GM19238 (cell line): ENCODE results near the gene KIT.

Experiments used
- DNase-seq: peaks from one replicate; pipeline ENCODE4 v3.0.0; 2011; ENCODE audit warnings: low spot score; ENCODE audit not compliant: insufficient read length

The KIT gene

GRCh38 chr4:54660591-54660990 is 2.8 kb downstream of the KIT start:
- no peak for DNase-seq

- DNase-seq: no peak
Observed at GRCh38 chr4:54661169-54661568, 3.4 kb downstream of the KIT start.

GRCh38 chr4:54661686-54662085 is 3.9 kb downstream of the KIT start:
- DNase-seq: no peak

- DNase-seq: no peak
Observed at GRCh38 chr4:54662123-54662522, 4.4 kb downstream of the KIT start.

GRCh38 chr4:54662901-54663585 is 5.3 kb downstream of the KIT start:
- no peak for DNase-seq

GRCh38 chr4:54664400-54664799 is 6.6 kb downstream of the KIT start:
- no peak for DNase-seq

- DNase-seq: no peak
Observed at GRCh38 chr4:54668014-54668611, 10.4 kb downstream of the KIT start.

- DNase-seq: no peak
Observed at GRCh38 chr4:54669831-54670230, 12.1 kb downstream of the KIT start.

- no peak for DNase-seq
Observed at GRCh38 chr4:54675721-54676461, 18.1 kb downstream of the KIT start.

GRCh38 chr4:54676658-54677057 is 18.9 kb downstream of the KIT start:
- DNase-seq: no peak

- no peak for DNase-seq
Observed at GRCh38 chr4:54677416-54677815, 19.7 kb downstream of the KIT start.

GRCh38 chr4:54677853-54678650 is 20.3 kb downstream of the KIT start:
- no peak for DNase-seq

- DNase-seq: no peak
Observed at GRCh38 chr4:54678826-54679225, 21.1 kb downstream of the KIT start.

- no peak for DNase-seq
Observed at GRCh38 chr4:54679813-54680212, 22.1 kb downstream of the KIT start.

- no peak for DNase-seq
Observed at GRCh38 chr4:54683616-54684346, 26.0 kb downstream of the KIT start.

- DNase-seq: no peak
Observed at GRCh38 chr4:54685810-54686209, 28.1 kb downstream of the KIT start.

GRCh38 chr4:54687887-54688841 is 30.4 kb downstream of the KIT start:
- DNase-seq: no peak

- no peak for DNase-seq
Observed at GRCh38 chr4:54695337-54695736, 37.6 kb downstream of the KIT start.

GRCh38 chr4:54695788-54696187 is 38.0 kb downstream of the KIT start:
- no peak for DNase-seq

GRCh38 chr4:54696649-54697048 is 38.9 kb downstream of the KIT start:
- no peak for DNase-seq
